GDM1 (cell line): ENCODE measurements around the gene PDE4B.
"Not testable (repeated sequence)": the region's sequence is repeated elsewhere in the genome, so short reads cannot be mapped to it uniquely, and the experiment has no call there.

Experiments used
- DNase-seq: peaks from one replicate; lab custom pipeline; 2025; lab: John Stamatoyannopoulos, UW

PDE4B gene

DNA sequence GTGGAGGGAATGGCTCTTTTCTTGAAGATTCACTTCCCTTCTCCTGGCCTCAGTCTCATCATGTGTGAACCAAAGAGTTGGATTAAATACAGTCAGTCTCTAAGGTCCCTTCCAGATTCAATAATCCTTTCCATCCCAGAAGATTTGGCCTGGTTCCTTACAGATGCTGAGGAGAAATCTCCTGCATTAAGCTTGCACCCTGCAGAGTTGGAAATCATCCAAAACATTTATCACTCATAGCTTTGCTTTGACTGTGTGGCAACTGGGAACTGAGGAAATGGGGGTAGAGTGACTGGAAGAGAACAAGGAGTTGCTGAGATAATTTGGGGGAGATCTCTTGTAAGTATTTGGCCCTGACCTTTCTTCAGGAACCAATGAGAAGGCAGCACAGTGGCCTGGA is 520.7 kb downstream of the PDE4B start:
- DNase-seq = no peak

DNA sequence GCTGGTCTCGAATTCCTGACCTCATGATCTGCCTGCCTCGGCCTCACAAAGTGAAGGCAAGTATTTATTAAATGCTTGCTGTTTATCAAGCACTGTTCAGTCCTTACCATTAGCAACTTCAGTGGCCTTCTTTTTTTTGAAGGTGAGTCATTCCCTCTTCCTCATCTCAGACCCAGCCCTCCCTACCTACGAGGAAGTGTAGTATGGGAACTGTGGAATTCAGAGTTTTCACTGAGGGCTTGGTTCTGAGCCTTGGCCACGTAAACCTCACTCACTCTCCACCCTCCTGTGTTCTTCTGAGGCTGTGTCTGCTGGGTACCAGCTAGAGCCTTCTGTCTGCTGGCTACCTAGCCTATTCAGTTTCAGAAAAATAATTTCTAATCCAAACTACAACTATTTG is 523.0 kb downstream of the PDE4B start:
- no peak for DNase-seq

DNA sequence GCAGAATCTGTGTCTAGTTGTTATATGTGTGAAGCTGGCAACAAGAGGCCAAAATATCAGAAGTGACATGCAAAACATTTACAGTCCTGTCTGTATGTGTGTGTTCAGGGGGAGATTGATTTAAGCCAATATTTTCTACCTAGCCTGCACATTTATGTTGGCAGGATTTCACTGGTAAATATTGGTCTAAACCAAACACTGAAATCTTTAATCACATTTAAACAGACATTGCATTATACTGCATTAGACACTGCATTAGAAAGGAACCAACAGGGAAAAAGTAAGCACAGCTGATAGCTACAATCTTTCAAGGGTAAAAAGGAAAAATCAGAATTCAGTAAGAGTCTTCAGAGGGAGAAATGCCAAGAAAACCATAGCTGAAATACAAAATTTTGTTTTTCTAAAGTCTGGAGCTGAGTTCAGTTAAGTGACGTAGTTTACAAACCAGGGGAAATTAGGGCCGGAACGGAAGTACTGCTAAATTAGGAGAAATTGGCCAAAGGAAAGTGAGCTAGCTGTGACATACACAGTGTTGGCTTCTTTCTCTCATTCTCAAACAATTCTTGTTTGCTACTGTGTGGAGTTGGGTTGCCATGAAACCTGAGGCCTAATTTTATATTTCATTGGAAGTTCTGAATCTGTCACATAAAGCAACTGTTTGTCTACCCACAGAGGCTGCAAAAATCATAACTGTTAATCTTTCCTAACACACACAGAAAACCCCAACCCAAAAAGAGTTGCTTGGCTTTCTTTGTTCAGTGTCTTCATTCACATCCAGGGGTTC is 524.0 kb downstream of the PDE4B start:
- no peak for DNase-seq

DNA sequence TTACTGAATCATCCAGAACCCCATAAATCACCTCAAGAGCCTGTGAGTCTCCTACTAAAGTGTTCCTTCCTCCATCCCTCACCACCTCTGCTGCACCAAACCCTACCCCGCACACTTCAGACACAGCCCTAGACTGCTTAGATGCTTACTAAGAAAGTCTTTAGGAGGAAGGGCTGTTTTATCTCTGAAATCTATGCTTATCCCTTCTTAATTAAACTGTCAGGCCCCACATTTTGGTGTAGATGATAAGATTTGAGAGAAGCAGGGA is 524.5 kb downstream of the PDE4B start:
- no peak for DNase-seq

DNA sequence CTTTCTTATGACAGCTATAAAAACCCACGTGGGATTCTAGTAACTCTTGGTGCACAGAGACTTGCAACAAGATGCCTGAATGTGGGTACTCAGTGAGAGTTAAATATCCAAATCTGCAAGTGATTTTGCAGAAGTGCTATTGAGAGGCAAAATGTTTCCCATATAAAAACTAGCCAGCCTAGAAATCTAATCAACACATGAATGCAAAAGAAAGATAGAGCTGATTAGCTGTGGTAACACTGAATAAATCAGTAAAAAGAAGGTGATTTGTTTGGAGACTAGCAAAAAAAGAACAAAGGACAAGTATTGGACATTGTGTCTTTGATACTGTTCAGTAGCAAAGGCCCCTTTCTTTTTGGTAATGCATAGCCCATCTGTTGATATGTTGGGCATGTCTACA is 527.5 kb downstream of the PDE4B start:
- DNase-seq = no peak

DNA sequence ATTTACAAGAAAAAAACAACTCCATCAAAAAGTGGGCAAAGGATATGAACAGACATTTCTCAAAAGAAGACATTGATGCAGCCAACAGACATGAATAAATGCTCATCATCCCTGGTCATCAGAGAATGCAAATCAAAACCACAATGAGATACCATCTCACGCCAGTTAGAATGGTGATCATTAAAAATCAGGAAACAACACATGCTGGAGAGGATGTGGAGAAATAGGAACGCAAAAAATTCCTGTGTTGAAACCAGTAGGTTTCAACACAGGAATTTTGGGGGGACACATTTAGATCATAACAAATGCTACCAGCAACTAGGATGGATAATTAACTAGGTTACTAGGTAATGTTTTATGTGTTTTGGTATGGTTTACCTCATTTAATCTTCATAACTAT is 529.8 kb downstream of the PDE4B start:
- not testable (repeated sequence) for DNase-seq

DNA sequence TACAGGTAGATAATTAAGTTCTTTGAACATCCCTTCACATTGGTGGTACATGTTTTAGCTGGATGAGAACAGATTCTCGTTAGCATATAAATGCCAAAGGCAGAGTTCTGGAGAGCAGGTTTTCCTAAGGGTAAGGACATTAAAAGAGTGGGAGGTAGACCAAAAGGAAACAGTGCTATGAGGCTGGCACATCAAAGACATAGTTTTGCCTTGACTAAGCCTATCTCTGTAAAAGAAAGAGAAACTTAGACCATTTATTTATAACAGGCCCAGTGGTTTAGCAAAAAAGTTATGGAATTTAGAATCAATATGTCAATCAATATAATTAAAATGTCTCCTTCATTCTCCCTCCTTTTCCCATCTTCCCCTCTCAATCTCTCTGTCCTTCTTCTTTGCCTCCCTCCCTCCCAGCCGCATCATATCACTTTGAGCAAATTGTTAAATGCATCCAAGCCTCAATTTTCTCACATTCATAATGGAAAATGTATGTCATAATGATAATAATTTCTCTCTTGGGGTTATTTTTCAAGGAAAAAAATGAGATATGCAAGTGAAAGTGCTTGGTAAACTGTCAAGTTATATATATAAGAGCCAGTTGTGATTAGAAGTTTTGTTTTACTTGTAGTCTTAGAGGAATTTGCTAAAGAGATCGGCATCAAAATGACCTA is 531.4 kb downstream of the PDE4B start:
- no peak for DNase-seq

DNA sequence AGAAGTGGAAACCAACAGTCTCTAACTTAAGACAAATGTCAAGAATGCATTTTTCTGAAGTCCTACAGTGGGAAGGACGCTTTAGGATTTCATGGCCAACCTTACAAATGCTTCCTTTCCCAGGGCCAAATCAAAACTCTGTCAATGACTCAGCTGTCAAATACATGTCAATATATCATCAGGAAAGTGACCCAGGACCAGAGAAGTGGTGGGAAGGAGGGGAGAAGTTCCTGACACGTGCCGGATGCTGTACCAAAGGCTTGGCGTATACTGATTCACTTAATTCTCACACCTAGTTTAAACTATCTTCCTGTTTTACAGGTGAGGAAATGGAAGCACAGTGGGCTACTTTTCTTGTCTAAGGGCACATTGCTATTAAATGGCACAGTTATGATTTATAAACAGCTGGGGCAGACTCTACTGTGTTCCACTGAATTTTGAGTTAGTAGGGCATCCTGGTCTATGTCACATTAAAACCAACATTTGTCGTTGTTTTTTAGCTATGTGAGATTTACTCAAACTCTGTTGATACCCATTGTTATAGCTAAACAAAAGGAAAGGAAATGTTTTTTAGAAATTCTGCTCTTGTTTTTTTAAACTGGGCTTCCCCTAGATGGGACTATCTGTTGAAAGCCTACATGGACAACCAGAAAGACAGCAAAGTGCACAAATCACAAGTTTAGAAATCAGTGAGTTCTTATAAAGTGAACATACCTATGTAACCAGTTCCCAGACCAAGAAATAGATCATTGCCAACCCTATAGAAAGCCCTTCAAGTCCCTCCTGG is 533.1 kb downstream of the PDE4B start:
- DNase-seq = no peak

DNA sequence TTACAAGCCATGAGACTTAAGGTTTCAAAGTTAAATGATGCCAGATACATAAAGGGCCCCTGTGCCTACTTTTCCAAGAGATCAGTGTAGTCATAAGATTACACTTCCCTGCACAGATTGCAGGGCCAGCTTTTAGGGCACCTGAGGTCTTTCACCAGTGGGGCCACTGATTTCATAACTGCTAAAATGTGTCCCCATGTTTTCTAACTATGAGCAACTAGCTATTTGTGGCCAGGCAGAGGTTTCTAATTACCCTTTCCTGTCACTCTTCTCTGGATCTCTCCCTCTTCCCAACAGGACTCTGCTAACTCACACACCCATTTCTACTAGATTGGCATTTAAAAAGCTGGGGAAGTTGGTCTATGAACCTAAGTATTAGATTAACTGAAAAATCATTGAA is 534.2 kb downstream of the PDE4B start:
- no peak for DNase-seq

DNA sequence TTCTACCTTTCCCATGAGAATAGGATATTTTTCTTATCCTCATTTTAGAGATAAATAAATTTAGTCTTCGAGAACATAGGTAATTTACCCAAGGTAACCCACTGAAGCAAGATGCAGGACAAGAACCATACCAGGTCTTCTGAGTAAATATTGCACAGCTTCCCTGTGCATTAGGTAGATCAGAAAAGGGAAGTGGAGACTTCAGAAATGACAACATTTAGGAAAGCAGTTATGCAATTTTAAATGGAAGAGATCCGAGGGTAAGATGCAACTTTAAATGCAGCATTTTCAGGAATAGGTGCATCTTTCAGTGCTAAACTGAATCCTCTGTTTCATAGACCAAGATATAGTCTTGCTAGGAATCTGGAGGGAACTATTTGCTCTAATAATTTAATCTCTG is 534.9 kb downstream of the PDE4B start:
- DNase-seq = no peak

DNA sequence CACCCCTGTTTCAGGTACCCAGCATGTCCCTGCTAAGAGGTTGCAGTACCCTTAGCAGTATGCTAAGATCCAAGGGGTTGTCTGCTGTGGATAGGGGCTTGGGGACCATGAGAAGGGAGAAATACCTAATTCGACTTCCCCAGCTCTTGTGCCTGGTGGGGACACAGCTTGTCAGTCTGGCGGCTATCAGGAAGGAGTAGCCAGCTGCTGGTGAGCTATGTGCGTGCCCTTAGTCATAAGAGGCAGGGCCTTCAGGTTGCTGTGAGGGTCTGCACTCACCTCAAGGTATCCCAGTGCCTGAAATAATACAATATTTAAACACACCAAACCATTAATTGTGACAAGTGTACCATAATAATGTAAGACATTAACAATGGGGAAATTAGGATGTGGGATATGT is 536.2 kb downstream of the PDE4B start:
- no peak for DNase-seq

DNA sequence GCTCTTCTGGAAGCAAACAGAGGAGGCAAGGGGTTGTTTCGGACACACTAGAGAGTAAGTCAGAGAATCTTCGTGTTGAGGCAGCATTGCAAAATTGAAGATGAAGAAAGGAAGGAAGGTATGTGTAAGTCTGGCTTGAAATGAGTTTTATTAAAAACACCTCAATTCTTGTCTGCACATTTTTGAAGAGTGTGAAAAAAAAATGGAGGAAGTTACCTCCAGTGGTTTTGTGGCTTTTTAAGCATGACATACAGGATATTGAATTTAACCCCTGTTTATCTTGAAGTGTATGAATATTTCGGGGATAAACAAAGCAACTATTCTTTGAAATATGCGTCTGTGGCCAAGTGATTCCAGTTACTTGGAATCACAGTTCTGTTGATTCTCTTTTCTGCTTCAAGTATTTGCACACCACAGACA is 538.0 kb downstream of the PDE4B start:
- DNase-seq = peak; percentile 18

DNA sequence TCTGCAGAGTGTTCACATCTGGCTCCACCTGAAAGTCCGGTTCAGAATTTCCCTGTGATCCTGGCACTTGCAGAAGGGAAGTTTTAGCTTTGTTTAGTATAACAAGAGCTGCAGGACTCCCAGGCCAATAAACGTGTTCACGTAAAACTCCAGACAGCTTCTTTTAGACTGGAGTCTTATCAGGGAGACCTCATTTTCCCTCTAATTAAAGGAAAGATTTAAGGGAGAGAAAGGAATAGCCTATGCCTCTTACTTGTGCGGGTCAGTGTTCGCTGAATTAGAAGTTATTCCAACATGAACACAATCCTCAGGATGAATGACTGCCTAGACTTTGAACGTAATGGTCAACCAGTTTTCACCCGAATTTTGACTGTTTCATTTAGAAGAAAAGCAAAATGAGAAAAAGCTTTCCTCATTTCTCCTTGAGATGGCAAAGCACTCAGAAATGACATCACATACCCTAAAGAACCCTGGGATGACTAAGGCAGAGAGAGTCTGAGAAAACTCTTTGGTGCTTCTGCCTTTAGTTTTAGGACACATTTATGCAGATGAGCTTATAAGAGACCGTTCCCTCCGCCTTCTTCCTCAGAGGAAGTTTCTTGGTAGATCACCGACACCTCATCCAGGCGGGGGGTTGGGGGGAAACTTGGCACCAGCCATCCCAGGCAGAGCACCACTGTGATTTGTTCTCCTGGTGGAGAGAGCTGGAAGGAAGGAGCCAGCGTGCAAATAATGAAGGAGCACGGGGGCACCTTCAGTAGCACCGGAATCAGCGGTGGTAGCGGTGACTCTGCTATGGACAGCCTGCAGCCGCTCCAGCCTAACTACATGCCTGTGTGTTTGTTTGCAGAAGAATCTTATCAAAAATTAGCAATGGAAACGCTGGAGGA is 539.2 kb downstream of the PDE4B start:
- DNase-seq = peak; percentile 34

DNA sequence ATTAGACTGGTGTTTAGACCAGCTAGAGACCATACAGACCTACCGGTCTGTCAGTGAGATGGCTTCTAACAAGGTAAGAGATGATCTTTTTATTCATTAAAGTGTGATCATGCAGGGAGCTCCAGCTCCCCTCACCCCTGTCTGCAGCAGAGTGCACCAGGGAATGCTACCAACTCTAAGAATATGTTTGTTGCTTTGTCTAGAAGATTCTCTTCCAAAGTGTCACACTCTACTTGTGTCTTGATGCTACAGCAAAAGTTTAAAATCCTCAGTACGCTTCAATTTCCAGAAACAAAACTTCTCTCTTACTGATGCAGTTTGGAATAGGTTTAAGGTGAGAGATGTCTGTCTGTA is 539.8 kb downstream of the PDE4B start:
- no peak for DNase-seq

DNA sequence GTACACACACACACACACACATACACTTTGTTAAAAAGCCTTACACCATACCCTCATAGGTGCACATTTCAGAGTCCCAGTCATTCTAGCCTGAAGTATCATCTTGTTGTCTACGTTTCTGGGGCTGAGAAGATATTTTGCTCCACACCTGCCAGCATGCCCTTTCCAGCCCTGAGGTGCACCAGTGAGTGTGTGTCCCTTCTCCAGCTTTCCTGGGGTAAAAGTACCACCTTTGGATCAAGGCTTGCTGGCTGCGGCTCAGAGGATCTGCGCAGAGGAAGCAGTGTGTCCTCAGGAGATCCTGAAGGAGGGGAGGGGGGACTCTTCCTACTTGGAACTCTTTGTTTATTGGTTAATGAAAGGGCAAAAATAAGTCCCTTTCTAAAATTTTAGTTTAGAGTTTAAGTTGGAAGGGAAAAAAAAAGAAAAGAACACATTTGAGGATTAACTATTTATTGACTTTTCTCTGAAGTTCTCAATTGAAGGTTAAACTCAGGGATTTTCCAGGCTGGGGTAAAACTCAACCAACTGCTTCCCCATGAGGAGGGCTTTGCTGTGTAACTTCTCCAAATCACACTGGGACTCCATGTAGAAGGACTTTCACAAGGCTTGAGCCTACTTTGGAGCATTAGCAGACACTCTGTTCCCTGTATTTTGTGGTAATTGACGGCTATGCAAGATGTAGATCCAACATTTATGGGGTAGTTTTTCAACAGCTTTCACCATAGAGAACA is 540.9 kb downstream of the PDE4B start:
- DNase-seq = peak; percentile 17

DNA sequence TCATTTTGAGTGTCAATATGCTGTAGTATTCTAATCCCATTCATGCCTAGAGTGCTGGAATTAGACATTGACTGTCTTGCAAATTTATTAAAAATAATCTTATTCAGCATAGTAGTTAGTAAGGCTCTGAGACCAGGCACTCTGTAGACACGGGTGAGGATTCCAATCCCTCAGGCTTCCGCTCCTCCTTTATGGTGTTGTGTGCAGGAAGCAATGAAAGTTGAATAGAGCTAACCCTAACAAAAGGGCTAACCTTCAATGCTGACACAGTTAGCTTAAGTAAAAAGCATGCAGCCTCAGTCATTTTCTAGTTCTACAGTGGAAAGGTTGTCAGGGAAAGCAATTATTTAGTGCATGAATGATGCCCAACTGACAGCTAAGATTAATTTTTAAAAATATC is 541.6 kb downstream of the PDE4B start:
- DNase-seq = no peak

DNA sequence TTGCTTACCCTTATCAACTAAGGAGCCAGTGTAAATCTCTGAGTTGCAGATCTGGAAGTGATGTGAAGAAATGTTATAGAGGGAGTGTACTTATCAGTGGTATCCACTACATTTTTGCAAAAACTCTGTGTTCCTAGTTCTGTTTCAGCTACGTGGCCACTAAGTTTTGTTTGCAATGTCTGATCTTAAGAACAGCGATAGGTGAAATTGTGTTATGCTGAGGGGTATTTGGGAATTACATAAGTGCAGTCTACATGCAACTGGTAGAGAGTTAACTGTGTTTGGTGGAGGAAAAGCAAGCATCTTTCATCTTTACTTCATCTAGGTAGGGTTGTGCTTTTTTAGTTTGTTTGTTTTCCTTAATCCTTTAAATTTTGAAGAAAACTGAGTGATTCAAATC is 542.4 kb downstream of the PDE4B start:
- no peak for DNase-seq

DNA sequence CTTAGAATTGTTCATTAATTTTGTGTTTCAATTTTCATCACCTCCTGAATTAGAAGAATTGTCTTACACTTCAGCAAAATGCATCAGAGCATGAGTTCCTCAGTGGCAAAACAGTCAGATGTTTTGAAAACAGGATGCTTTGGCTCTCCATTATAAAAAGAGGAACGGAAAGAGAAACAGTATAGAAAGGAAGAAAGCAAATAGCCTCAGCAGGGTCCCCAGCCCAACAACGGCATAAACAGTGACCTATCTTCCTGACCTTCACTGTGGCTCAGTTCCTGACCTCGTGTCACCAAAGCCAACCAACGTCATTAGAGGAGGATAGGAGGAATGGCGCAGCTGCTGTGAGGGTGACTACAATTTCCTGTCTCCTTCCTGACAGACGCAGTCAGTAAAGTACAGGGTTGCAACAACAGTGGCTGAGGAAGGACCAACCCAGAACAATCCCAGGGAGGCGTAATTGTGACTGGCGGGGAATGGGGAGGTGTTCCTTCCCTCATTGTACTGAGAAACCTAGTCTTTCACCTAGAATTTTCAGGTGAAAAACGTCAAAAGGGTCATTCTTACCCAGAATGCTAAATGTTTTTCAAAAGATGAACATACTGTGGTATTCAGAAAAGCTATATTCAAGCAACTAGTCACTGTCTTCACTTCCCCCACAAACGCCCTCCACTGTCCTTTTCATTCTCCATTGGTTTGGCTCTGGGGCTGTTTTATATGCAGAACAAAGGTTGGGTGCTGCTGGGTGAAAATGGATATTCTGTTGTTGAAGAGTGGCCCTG is 543.4 kb downstream of the PDE4B start:
- peak; percentile 87 for DNase-seq

DNA sequence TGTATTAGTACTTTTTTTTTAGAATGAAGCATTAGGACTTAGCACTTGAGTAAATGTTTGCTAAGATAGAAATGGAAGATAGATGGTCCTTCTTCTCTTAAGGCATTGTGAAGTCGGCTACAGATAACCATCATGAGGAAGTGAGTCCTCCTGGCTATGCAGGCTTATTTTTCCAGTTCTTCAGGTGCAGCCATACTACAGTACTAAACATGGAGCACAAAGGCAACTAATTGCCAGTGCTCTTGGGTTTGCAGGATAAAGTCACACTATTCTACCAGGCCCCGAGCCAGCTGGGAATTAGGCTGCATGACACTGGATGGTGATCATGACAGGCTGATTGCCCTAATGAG is 543.9 kb downstream of the PDE4B start:
- no peak for DNase-seq

DNA sequence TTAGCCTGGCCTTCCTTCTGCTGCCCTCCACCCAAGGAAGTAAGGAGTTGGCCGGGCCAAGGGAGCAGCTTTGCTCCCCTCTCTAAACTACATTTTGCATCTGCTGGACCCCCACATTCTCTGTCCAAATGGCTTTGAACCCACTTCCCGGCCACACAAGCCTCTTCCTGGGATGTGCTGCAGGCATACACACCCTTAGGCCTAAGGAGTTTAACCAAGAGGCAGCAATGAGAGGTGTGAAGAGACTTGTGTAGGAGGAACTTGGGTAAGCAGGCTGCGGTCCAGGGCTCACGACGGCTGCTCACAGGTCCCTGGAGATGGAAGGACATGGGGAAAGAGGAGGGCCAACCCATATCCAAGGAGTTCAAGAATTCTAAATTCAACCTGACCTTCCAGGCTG is 544.6 kb downstream of the PDE4B start:
- DNase-seq = no peak

DNA sequence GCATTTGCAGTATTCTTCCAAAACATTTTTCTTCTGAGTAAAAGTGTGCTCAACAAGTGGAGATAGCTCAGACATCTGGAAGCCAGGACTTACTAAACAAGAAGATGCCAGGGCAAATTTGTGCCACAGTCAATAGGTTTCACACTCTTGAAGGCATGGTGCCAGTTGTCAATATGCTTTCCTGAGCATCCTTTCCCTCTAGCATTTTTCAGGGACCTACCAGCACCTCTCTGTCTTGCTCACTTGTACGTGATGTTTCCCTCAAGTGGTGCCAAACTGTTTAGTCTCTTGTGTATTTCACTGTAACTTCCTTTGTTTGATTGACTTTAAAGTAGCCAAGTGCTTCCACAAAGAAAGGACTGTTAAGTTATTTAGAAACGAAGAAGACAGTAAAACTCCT is 547.2 kb downstream of the PDE4B start:
- no peak for DNase-seq
